Measurements from ENCODE around the gene PRDX6.

PRDX6 gene

DNA sequence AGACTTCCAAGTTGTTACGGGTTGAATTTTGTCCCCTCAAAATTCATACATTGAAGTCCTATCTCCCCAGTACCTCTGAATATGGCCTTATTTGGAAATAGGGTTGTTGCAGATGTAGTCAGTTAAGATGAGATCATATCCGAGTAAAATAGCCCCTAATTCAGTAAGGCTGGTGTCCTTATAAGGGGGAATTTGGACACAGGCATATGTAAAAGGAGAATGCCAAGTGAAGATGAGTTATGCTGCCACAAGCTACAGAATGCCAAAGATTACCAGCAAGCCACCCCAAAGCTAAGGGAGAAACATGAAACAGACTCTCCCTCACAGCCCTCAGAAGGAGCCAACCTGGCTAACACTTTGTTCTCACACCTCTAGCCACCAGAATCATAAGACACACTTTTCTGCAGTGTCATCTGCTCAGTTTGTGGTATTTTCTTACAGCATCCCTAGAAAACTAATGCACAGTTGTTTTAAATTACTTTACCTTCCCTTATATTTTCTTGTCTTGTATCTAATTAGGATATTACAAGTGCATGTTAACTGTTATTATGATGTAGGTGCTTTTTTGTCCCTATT, 43.3 kb upstream of the PRDX6 start:
- DNase-seq = no peak
- Histone ChIP-seq H3K79me1 (ENCODE audit: low read length) (no peaks in the 10 kb centered on the region), H3K18ac (ENCODE audit: low read length) (no peak overlapping the region), H3K4me1 (ENCODE audit: control insufficient read depth, low read depth, low read length) (peaks cover 2% of the 10 kb centered on the region), H2BK5ac (ENCODE audit: low read length) (no peak overlapping the region), H3K36me3 (ENCODE audit: control insufficient read depth, insufficient read depth, low read length) (no peaks in the 10 kb centered on the region), H3K9ac (ENCODE audit: low read length) (no peak overlapping the region), H4K5ac (ENCODE audit: low read length) (no peak overlapping the region), H2AK5ac (ENCODE audit: low read length) (no peak overlapping the region), H3K23ac (ENCODE audit: low read length) (peak overlapping the region; percentile 59), H3K4me2 (ENCODE audit: low read length) (no peak overlapping the region), H2BK120ac (ENCODE audit: low read depth, low read length) (no peak overlapping the region), H3K56ac (ENCODE audit: low read length) (no peak overlapping the region), H3K4me3 (ENCODE audit: low read length) (no peak overlapping the region), H3K27me3 (ENCODE audit: insufficient read depth, low read length, poor library complexity) (no peaks in the 10 kb centered on the region), H2BK15ac (replicated peaks; ENCODE audit: low read depth) (no peak overlapping the region), H3K4ac (ENCODE audit: low read depth, low read length) (no peak overlapping the region), H3K27ac (ENCODE audit: low read depth, low read length) (no peak overlapping the region), H4K8ac (ENCODE audit: low read depth, low read length) (no peak overlapping the region), H3K79me2 (ENCODE audit: control insufficient read depth, insufficient read depth, low read length) (no peaks in the 10 kb centered on the region)
- no CpG with 5 or more reads among the region's 2 CpGs for WGBS (ENCODE audit: extremely low coverage, insufficient coverage, low lambda C conversion rate)

- H3K4ac ChIP-seq (ENCODE audit: low read depth, low read length) = no peak overlapping the region
- H2BK120ac ChIP-seq (ENCODE audit: low read depth, low read length) = no peak overlapping the region
- H3K23ac ChIP-seq (ENCODE audit: low read length) = no peak overlapping the region
- H3K27ac ChIP-seq (ENCODE audit: low read depth, low read length) = no peak overlapping the region
- no peak overlapping the region for H2AK5ac ChIP-seq (ENCODE audit: low read length)
- no peak overlapping the region for H3K9ac ChIP-seq (ENCODE audit: low read length)
- no peak overlapping the region for H4K5ac ChIP-seq (ENCODE audit: low read length)
- H3K79me1 ChIP-seq (ENCODE audit: low read length) = no peaks in the 10 kb centered on the region
- H3K36me3 ChIP-seq (ENCODE audit: control insufficient read depth, insufficient read depth, low read length) = no peaks in the 10 kb centered on the region
- WGBS (ENCODE audit: extremely low coverage, insufficient coverage, low lambda C conversion rate) = no CpG with 5 or more reads among the region's 5 CpGs
- no peak overlapping the region for H3K18ac ChIP-seq (ENCODE audit: low read length)
- DNase-seq = no peak
- H3K4me1 ChIP-seq (ENCODE audit: control insufficient read depth, low read depth, low read length) = no peaks in the 10 kb centered on the region
- H2BK5ac ChIP-seq (ENCODE audit: low read length) = no peak overlapping the region
- H3K4me3 ChIP-seq (ENCODE audit: low read length) = no peak overlapping the region
- no peak overlapping the region for H4K8ac ChIP-seq (ENCODE audit: low read depth, low read length)
- no peaks in the 10 kb centered on the region for H3K79me2 ChIP-seq (ENCODE audit: control insufficient read depth, insufficient read depth, low read length)
- no peak overlapping the region for H3K4me2 ChIP-seq (ENCODE audit: low read length)
- no peaks in the 10 kb centered on the region for H3K27me3 ChIP-seq (ENCODE audit: insufficient read depth, low read length, poor library complexity)
- no peak overlapping the region for H2BK15ac ChIP-seq (replicated peaks; ENCODE audit: low read depth)
- H3K56ac ChIP-seq (ENCODE audit: low read length) = no peak overlapping the region
Measured at GRCh38 chr1:173436841-173437428, 40.2 kb upstream of the PRDX6 start.

DNA sequence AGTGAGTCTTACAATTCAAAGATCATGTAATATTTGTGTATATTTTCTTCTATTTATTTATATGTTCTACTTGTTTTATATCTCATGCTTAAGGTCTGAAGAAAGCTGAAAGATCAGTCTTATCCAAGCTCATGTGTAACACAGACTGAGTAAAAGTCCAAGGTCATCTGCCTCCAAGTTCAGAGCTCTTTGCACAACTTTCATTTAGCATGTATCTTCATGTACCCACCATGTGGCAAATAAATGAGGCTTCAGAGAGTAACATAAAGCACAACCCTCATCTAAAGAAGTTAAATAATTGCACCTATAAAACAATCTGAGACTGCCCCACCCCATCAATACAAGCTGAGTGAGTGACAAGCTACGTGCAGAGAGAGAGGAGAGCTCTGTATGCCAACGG, 38.5 kb upstream of the PRDX6 start:
- WGBS (ENCODE audit: extremely low coverage, insufficient coverage, low lambda C conversion rate) = no CpG with 5 or more reads among the region's 2 CpGs
- H3K4me3 ChIP-seq (ENCODE audit: low read length) = no peak overlapping the region

GRCh38 chr1:173440430-173440829, 36.7 kb upstream of the PRDX6 start:
- Histone ChIP-seq H3K56ac (ENCODE audit: low read length) (no peak overlapping the region), H3K23ac (ENCODE audit: low read length) (no peak overlapping the region), H3K79me1 (ENCODE audit: low read length) (no peaks in the 10 kb centered on the region), H2AK5ac (ENCODE audit: low read length) (no peak overlapping the region), H4K8ac (ENCODE audit: low read depth, low read length) (no peak overlapping the region), H3K9ac (ENCODE audit: low read length) (no peak overlapping the region), H2BK5ac (ENCODE audit: low read length) (no peak overlapping the region), H3K4me3 (ENCODE audit: low read length) (no peak overlapping the region), H3K79me2 (ENCODE audit: control insufficient read depth, insufficient read depth, low read length) (no peaks in the 10 kb centered on the region), H3K36me3 (ENCODE audit: control insufficient read depth, insufficient read depth, low read length) (no peaks in the 10 kb centered on the region), H2BK120ac (ENCODE audit: low read depth, low read length) (no peak overlapping the region), H3K27me3 (ENCODE audit: insufficient read depth, low read length, poor library complexity) (no peaks in the 10 kb centered on the region), H4K5ac (ENCODE audit: low read length) (no peak overlapping the region), H3K4ac (ENCODE audit: low read depth, low read length) (no peak overlapping the region), H3K4me1 (ENCODE audit: control insufficient read depth, low read depth, low read length) (no peaks in the 10 kb centered on the region), H3K27ac (ENCODE audit: low read depth, low read length) (no peak overlapping the region), H3K4me2 (ENCODE audit: low read length) (no peak overlapping the region), H2BK15ac (replicated peaks; ENCODE audit: low read depth) (no peak overlapping the region), H3K18ac (ENCODE audit: low read length) (no peak overlapping the region)
- WGBS (ENCODE audit: extremely low coverage, insufficient coverage, low lambda C conversion rate) = no CpG with 5 or more reads among the region's 1 CpG
- no peak for DNase-seq

More for the DNA sequence above, 38.5 kb upstream of the PRDX6 start:
- no peak overlapping the region for H2BK120ac ChIP-seq (ENCODE audit: low read depth, low read length)
- no peak overlapping the region for H4K8ac ChIP-seq (ENCODE audit: low read depth, low read length)
- no peak overlapping the region for H2AK5ac ChIP-seq (ENCODE audit: low read length)
- no peak overlapping the region for H3K18ac ChIP-seq (ENCODE audit: low read length)
- H2BK5ac ChIP-seq (ENCODE audit: low read length) = no peak overlapping the region
- no peaks in the 10 kb centered on the region for H3K79me1 ChIP-seq (ENCODE audit: low read length)
- H3K9ac ChIP-seq (ENCODE audit: low read length) = no peak overlapping the region
- H3K56ac ChIP-seq (ENCODE audit: low read length) = no peak overlapping the region
- H3K4me1 ChIP-seq (ENCODE audit: control insufficient read depth, low read depth, low read length) = no peaks in the 10 kb centered on the region
- no peak for DNase-seq
- no peak overlapping the region for H3K27ac ChIP-seq (ENCODE audit: low read depth, low read length)
- no peak overlapping the region for H4K5ac ChIP-seq (ENCODE audit: low read length)
- H3K36me3 ChIP-seq (ENCODE audit: control insufficient read depth, insufficient read depth, low read length) = no peaks in the 10 kb centered on the region
- no peak overlapping the region for H2BK15ac ChIP-seq (replicated peaks; ENCODE audit: low read depth)
- H3K27me3 ChIP-seq (ENCODE audit: insufficient read depth, low read length, poor library complexity) = no peaks in the 10 kb centered on the region
- no peak overlapping the region for H3K4me2 ChIP-seq (ENCODE audit: low read length)
- H3K23ac ChIP-seq (ENCODE audit: low read length) = no peak overlapping the region
- H3K4ac ChIP-seq (ENCODE audit: low read depth, low read length) = no peak overlapping the region
- no peaks in the 10 kb centered on the region for H3K79me2 ChIP-seq (ENCODE audit: control insufficient read depth, insufficient read depth, low read length)

GRCh38 chr1:173444757-173445156, 32.4 kb upstream of the PRDX6 start:
- H3K9ac ChIP-seq (ENCODE audit: low read length) = no peak overlapping the region
- no peak overlapping the region for H2AK5ac ChIP-seq (ENCODE audit: low read length)
- no CpG with 5 or more reads among the region's 1 CpG for WGBS (ENCODE audit: extremely low coverage, insufficient coverage, low lambda C conversion rate)
- H3K56ac ChIP-seq (ENCODE audit: low read length) = no peak overlapping the region
- H3K4ac ChIP-seq (ENCODE audit: low read depth, low read length) = no peak overlapping the region
- H3K36me3 ChIP-seq (ENCODE audit: control insufficient read depth, insufficient read depth, low read length) = no peaks in the 10 kb centered on the region
- no peaks in the 10 kb centered on the region for H3K27me3 ChIP-seq (ENCODE audit: insufficient read depth, low read length, poor library complexity)
- H3K4me1 ChIP-seq (ENCODE audit: control insufficient read depth, low read depth, low read length) = no peaks in the 10 kb centered on the region
- H3K4me3 ChIP-seq (ENCODE audit: low read length) = no peak overlapping the region
- no peak overlapping the region for H2BK5ac ChIP-seq (ENCODE audit: low read length)
- no peak overlapping the region for H3K4me2 ChIP-seq (ENCODE audit: low read length)
- no peak overlapping the region for H2BK15ac ChIP-seq (replicated peaks; ENCODE audit: low read depth)
- peaks cover 1% of the 10 kb centered on the region for H3K79me1 ChIP-seq (ENCODE audit: low read length)
- peak overlapping the region; percentile 64 for H2BK120ac ChIP-seq (ENCODE audit: low read depth, low read length)
- H3K79me2 ChIP-seq (ENCODE audit: control insufficient read depth, insufficient read depth, low read length) = no peaks in the 10 kb centered on the region
- H3K23ac ChIP-seq (ENCODE audit: low read length) = no peak overlapping the region
- peak overlapping the region; percentile 6 for H3K27ac ChIP-seq (ENCODE audit: low read depth, low read length)
- H3K18ac ChIP-seq (ENCODE audit: low read length) = no peak overlapping the region
- no peak overlapping the region for H4K8ac ChIP-seq (ENCODE audit: low read depth, low read length)
- DNase-seq = no peak
- no peak overlapping the region for H4K5ac ChIP-seq (ENCODE audit: low read length)

GRCh38 chr1:173445164-173445563, 32.0 kb upstream of the PRDX6 start:
- Histone ChIP-seq H3K56ac (ENCODE audit: low read length) (no peak overlapping the region), H3K23ac (ENCODE audit: low read length) (no peak overlapping the region), H2AK5ac (ENCODE audit: low read length) (no peak overlapping the region), H4K5ac (ENCODE audit: low read length) (no peak overlapping the region), H3K4me3 (ENCODE audit: low read length) (no peak overlapping the region), H2BK15ac (replicated peaks; ENCODE audit: low read depth) (no peak overlapping the region), H3K27me3 (ENCODE audit: insufficient read depth, low read length, poor library complexity) (no peaks in the 10 kb centered on the region), H3K36me3 (ENCODE audit: control insufficient read depth, insufficient read depth, low read length) (no peaks in the 10 kb centered on the region), H3K27ac (ENCODE audit: low read depth, low read length) (peak overlapping the region; percentile 48), H4K8ac (ENCODE audit: low read depth, low read length) (no peak overlapping the region), H2BK5ac (ENCODE audit: low read length) (no peak overlapping the region), H3K79me2 (ENCODE audit: control insufficient read depth, insufficient read depth, low read length) (no peaks in the 10 kb centered on the region), H3K4me1 (ENCODE audit: control insufficient read depth, low read depth, low read length) (no peaks in the 10 kb centered on the region), H3K18ac (ENCODE audit: low read length) (peak overlapping the region; percentile 97), H2BK120ac (ENCODE audit: low read depth, low read length) (no peak overlapping the region), H3K4me2 (ENCODE audit: low read length) (no peak overlapping the region), H3K79me1 (ENCODE audit: low read length) (peaks cover 1% of the 10 kb centered on the region), H3K4ac (ENCODE audit: low read depth, low read length) (no peak overlapping the region), H3K9ac (ENCODE audit: low read length) (no peak overlapping the region)
- DNase-seq = peak; percentile 66
- WGBS (ENCODE audit: extremely low coverage, insufficient coverage, low lambda C conversion rate) = no CpG with 5 or more reads among the region's 2 CpGs

Measured in mesendoderm (in vitro differentiated cells).